ENCODE measurements around the gene EML4.

- TF ChIP-seq CTCF (IDR thresholded peaks at IDR 0.05) (no peak), POLR2AphosphoS5 (IDR thresholded peaks at IDR 0.05) (no peak)
Observed at GRCh38 chr2:42372474-42373200, 203.5 kb downstream of the EML4 start.
